Measurements from ENCODE around the gene MAP4K4. TPM values are rescaled to one million over a fixed set of nuclear protein-coding genes. Genes with fewer than 3 reads are reported as not detected.

The MAP4K4 gene
- total RNA-seq, result 93.7 and 128 TPM in 2 replicates

GRCh38 chr2:101697124-101698013, at the start of gene MAP4K4:
Gene MAP4K4, plus strand, starts transcription at chr2:101697707. Its CDS starts 374 bp downstream, at chr2:101698081.

Other genes starting within 250 kb of the MAP4K4 start
- 0.11 and 0.17 TPM in 2 replicates for gene RFX8, start 222.6 kb upstream of the MAP4K4 start, total RNA-seq